GM18505 (cell line): ENCODE data around the gene CAP1.
A peak's percentile ranks its signal among the peaks of the same experiment; 100 is the strongest.

Experiments
- ATAC-seq: cut with Tn5 transposase; IDR thresholded peaks from one replicate; pipeline ENCODE4 v1.9.1; 2021; ENCODE audit not compliant: unreplicated experiment
- POLR2A ChIP-seq: IDR thresholded peaks from 4 replicates; pipeline ENCODE4 v1.6.1; 2011; ENCODE audit warnings: borderline replicate concordance; ENCODE audit not compliant: insufficient read depth, insufficient read length; ENCODE audit errors: extremely low read depth

The CAP1 gene

DNA sequence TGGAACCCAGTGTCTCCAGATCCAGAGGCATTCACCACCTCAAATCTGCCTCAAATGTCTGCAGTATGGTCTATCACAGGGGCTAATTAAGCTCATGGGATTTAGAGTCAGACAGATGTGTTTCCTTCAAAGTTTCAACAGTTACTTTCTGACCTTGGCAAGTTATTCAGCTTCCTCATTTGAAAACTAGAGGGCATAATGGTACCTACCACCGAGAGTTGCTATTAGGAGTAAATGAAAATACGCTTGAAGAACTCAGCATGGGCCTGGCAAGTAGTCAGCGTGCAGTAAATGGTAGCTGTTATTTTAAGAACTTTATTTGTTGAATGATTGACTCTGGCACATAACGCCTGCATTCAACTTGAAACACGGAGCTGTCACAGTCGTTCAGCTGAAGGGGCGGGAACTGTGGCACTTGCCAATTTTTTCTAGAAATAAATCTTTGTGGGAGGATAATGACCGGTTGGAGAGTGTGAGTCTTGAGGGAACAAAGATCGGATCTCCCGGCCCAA lies 1.2 kb upstream of the CAP1 start:
- no peak for TF ChIP-seq POLR2A
- no peak for ATAC-seq

DNA sequence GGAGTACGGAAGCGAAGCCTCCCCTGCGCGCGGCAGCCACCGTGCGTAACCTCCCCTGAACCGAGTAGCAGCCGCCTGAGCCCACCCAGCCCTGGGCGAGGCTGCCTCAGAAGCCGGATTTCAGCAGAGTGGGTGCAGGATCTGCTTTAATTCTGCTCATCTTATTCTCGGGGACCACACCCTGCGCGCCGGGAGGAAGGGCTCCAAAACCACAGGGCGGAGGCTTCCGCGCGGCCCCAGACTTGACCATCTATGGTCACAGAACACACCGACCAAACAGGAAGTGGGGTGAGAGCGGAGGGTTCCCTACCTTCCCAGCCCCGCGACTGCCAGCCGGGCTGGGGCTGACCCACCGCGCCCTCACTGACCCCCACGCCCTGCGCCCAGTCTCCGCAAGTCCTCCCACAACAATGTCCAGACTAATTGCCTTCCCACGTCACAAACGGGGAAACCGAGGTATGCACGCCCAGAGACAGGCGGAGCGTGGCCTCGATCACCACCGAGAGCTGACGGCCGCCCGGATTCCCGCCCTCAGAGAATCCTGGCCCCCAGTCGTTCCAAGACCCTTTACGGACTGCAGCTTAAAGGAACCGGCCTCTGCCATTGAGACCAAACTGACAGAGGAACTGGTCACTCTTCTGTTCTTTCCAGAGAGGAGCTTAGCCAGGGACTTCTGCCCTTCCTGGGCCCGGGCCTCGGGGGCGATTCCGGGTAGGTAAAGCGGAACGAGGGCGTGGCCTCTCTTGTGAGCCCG lies 595 bp upstream of the CAP1 start:
- ATAC-seq, result peak; percentile 44
- peak; percentile 98 for TF ChIP-seq POLR2A

DNA sequence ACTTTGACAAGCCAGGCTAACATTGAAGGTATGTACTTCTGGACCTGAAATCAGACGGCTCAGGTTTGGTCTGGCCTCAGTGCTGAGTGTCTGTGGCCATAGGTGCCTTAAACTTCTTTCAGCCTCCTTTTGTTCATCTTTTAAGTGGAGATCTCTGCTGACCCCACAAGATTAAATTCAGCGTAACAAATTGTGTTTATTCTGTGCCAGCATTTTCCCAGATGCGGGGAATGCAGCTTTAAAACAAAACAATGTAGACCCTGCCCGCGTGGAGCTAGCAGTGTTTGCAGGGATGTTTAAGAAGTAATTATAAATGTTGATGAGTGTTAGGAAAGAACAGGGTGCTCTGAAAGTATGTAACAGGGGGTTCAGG lies 923 bp downstream of the CAP1 start:
- no peak for ATAC-seq
- no peak for TF ChIP-seq POLR2A

DNA sequence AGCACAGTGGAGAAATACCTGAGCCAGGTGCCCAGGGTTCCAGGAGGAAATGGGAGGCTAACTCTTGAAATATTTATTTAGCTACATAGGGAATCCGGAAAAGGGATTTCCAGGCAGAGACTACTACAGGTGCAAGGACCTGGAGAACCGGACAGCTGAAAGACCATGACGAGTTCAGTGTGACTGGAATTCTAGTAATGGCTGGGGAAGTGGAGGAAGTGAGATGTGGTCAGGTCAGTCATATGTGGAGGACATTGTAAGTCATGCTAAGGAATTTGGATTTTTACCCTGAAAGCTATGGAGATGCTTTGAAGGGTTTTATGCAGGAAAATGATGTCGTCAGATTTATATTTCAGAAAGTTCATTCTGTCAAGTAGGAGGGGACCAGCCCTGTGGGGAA lies 1.8 kb downstream of the CAP1 start:
- ATAC-seq, result no peak
- no peak for TF ChIP-seq POLR2A

DNA sequence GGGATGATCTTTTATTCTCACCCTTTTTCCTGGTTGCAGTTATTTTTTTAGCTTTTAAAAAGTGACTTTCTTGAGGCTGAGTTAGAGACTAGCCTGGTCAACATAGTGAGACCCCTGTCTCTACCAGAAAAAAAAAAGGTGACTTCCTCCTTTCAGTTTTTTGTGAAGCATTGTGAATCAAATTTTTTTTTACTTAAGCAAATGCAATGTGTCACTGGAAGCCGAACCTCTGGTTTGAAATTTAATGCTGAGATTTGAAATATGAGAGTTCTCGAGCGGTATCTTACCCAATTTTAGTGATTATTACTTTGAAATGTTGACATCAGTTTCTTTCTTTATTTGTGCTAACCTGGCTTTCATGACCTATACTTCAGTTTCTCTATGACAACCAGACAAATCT lies 3.6 kb downstream of the CAP1 start:
- TF ChIP-seq POLR2A, result no peak
- no peak for ATAC-seq

DNA sequence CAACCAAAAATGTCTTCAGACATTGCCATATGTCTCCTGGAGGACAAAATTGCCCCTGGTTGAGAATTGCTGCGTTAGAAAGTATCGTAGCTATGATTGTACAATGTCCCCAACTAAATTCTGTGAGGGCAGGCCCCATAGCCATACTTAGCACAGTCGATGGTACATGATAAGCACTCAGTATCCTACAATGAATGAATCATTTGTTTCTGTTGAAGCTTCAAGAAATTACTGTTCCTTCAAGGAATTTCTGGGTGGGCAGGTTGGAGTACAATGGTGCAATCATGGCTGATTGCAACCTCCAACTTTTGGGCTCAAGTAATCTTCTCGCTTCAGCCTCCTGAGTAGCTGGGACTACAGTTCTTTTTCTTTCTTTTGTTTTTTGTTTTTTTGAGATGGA lies 4.7 kb downstream of the CAP1 start:
- no peak for ATAC-seq
- no peak for TF ChIP-seq POLR2A

DNA sequence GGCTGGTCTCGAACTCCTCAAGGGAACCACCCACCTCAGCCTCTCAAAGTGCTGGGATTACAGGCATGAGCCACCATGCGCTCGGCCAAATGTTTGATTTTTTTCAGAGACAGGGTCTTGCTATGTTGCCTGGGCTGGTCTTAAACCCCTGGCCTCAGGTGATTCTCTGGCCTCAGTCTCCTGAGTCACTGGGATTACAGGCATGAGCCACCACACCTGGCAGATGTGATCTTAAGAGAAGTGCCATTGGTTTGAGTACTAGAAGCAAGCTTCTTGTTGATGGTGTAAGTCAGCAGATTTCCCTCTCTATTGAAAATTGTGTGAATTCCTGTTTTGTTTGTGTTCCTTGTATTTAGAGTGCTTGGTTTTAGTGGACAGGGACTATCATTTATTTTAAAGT lies 5.2 kb downstream of the CAP1 start:
- no peak for ATAC-seq
- TF ChIP-seq POLR2A, result no peak

DNA sequence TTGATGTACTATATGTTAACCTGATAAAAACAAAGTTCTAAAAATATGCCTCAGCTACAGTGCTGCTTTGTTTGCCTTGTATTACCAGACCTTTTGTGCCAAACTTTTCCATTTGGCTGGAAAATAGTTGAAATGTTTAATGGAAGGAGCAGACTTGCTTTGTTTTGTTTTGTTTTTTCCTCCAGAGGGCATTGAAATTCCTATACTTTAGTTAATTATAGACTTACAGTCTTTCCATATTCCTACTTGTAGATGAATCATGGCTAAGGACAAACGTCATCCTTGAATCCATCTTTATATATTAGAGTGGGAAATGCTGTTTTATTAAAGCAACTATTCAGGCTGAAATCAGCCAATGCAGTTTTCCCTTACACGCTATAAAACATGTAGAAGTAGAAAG lies 6.7 kb downstream of the CAP1 start:
- TF ChIP-seq POLR2A, result no peak
- ATAC-seq, result no peak

DNA sequence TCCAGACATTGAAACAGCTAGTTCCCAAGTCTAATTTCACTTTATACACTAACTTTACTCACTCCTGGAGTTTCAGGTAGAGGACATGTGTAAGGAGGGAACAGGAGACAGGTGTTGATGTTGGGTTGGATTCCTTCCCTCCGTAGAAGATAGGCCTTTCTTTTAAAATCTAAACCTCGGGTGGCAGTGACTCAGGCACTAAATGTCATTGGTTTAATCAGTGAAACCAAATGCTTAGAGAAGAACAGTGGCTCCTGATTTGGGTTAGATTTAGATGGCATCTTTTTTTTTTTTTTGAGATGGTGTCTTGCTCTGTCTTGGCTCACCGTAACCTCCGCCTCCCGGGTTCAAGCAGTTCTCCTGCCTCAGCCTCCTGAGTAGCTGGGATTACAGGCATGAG lies 7.2 kb downstream of the CAP1 start:
- no peak for ATAC-seq
- TF ChIP-seq POLR2A, result no peak

DNA sequence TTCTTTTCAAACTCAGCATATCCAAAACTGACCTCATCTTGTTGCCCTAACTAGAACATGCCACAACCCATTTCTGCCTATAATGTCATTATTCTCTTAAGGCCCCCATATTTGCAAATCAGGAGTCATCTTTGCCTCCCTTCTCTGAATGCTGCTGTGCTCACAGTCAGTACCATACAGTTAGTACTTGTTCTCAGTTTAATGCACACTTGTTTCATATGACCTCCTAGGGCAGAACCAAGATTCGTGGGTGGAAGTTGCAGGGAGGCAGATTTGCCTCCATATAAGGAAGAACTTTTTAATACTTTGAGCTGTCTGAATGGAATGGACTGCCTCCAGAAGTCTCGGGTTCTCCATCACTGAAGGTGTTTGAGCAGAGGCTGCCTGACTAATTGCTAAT lies 9.2 kb downstream of the CAP1 start:
- no peak for TF ChIP-seq POLR2A
- ATAC-seq, result no peak

DNA sequence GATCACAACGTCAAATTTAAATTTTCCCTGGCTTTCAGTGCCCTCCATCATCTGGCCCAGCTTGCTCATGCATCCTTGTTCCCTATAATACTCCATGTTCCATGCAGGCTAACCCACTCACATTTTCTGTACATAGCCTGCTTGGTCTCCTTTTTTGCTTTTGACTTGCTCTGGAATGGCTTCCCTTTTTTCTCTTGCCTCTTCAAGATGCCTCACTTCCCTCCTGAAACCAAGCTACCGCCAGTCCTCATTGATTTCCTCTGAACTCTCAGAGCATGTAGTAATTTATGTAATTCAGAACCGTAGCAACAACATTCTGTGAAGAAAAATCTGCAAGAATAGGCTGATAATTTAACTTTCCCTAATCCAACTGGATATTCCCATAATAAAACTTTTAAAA lies 10.3 kb downstream of the CAP1 start:
- TF ChIP-seq POLR2A, result no peak
- no peak for ATAC-seq

DNA sequence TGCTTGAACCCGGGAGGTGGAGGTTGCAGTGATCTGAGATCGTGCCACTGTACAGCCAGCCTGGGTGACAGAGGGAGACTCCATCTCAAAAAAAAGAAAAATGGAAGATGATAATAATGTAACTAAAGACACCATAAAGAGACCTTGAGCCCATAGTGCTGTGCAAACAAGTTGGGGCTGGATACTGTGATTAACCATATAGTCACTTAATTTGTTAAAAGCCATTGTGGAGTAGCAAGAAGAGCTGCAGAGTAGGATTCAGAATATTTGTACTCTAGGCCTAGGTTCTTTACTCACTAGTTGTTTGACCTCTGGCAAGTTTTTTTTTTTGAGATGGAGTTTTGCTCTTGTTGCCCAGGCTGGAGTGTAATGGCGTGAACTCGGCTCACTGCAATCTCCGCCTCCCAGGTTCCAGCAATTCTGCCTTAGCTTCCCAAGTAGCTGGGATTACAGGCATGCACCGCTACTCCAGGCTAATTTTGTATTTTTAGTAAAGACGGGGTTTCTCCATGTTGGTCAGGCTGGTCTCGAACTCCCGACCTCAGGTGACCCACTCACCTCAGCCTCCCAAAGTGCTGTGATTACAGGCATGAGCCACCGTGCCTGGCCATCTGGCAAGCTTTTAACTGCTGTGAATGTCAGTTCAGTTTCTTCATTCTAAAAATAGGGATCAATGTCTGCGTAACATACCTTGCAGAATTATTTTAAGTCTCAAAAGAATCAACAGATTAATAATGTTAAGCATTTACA lies 12.8 kb downstream of the CAP1 start:
- ATAC-seq, result no peak
- no peak for TF ChIP-seq POLR2A

DNA sequence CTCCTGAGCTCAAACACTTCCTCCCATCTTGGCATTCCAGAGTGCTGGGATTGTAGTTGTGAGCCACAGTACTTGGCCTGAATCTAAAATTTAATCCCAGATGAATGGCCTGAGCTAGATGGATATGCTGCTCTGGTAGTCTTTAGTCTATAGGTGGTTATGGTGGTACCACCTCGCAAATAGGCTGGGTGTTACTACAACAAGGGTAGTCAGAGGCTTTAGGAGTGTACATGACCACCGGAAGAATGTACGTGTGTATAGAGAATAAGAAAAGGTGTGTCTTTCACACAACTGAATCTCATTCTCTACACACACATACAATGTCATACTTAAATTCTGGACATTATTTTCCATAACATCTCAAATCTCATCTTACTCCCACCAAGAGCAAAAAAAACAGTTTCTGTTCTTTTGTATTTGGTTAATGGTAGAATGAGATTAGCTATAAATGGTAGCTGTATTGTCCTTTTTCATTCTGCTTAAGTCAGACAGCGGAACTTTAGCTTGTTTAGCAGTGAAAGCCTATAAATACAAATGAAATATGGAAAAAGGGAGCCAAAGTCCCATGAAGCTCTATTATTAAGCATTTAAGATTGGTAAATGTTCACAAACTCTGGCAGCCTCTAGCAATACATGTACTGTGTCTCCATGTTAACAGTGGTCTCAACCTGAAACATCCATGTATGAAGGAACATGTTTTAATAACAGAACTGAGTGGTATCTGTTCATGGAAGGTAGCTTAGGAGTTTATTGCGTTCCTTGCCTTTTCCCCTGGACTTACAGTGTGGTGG lies 16.2 kb downstream of the CAP1 start:
- TF ChIP-seq POLR2A, result no peak

DNA sequence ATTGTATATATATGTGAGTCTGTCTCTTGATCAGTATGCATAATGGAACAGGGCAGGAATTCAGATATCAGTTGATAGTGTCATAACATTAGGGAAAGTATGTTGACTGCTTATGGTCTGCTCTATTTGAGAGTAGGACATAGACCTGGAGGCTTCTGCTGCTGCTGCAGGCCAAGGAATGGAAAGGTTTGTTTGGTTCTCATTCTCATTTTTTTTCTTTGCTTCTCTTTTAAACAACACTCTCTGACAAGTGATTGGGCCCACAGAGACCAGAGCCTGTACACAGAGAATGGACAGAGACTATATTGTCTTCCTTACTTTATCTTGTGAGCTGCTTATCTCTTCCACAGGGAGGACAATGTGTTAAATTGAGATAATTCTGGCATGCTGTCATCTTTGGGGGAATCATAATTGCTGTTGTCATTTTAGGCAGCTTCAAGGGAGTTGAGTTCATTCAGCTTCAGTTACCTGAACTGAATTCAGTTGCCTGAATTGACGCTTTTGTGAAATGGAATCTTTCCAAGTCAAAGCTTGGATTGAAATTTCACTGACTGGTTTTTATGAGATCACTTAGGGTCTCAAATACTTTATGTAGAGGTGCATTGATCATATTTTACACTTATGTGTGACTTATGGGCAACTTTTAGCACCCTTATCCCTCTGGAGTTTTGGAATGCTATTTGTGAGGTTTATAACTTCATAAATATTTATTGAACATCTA lies 16.9 kb downstream of the CAP1 start:
- no peak for ATAC-seq
- TF ChIP-seq POLR2A, result no peak

More for the DNA sequence above, 16.2 kb downstream of the CAP1 start:
- ATAC-seq, result no peak

DNA sequence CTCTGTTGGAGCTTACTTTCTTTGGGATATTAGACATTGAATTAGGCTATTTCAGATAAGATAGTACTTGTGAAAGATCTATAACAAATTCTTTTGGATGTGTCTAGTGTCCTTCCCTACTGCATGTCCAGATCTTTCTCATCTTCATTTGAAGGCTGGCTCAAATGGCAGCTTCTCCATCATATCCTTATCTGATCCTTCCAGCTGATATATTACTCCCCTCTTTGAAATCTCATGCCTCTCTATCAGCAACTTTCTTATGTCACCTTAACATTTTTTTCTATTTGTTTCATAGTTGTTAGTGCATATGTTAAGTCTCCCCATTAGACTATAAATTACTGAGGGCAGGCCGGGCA lies 17.5 kb downstream of the CAP1 start:
- no peak for TF ChIP-seq POLR2A
- ATAC-seq, result no peak
